AG10803 (cell line): ENCODE data around the gene KLHL21.

Experiments
- DNase-seq: peaks from one replicate; pipeline ENCODE4 v3.0.0; 2010; ENCODE audit warnings: low read depth
- H3K4me3 ChIP-seq: 2 replicates; pipeline ENCODE4 v1.5.1; 2011; ENCODE audit warnings: mild to moderate bottlenecking, low read length, control low read depth
- CTCF ChIP-seq: conservative IDR thresholded peaks from 2 replicates; pipeline ENCODE4 v1.5.1; 2011; ENCODE audit warnings: mild to moderate bottlenecking, low read length, control low read depth, inconsistent platforms

KLHL21 gene

GRCh38 chr1:6592441-6592840 lies 10.2 kb downstream of the KLHL21 start:
- TF ChIP-seq CTCF, result no peak

GRCh38 chr1:6591644-6592043 lies 11.0 kb downstream of the KLHL21 start:
- no peak for TF ChIP-seq CTCF
- DNase-seq, result no peak
- H3K4me3 ChIP-seq, result no peak overlapping the region

More at GRCh38 chr1:6592441-6592840, 10.2 kb downstream of the KLHL21 start:
- no peak overlapping the region for H3K4me3 ChIP-seq
- DNase-seq, result no peak

- no peak for DNase-seq
- H3K4me3 ChIP-seq, result no peak overlapping the region
- TF ChIP-seq CTCF, result no peak
Observed at GRCh38 chr1:6591222-6591621, 11.4 kb downstream of the KLHL21 start.

- TF ChIP-seq CTCF, result no peak
- no peak for DNase-seq
- H3K4me3 ChIP-seq, result no peak overlapping the region
Observed at GRCh38 chr1:6590046-6590445, 12.6 kb downstream of the KLHL21 start.

GRCh38 chr1:6588893-6589520 lies 13.7 kb downstream of the KLHL21 start:
- no peak overlapping the region for H3K4me3 ChIP-seq
- no peak for DNase-seq
- TF ChIP-seq CTCF, result no peak

- TF ChIP-seq CTCF, result no peak
- no peak overlapping the region for H3K4me3 ChIP-seq
Observed at GRCh38 chr1:6588128-6588892, 14.4 kb downstream of the KLHL21 start.

More at GRCh38 chr1:6588128-6588892, 14.4 kb downstream of the KLHL21 start:
- DNase-seq, result no peak
